HL-60 (cell line): ENCODE data around the gene TXNRD2.

Experiments
- CTCF ChIP-seq: IDR thresholded peaks from one replicate; pipeline ENCODE4 v1.5.1; 2011; ENCODE audit warnings: low read length, control low read depth, inconsistent platforms; ENCODE audit not compliant: insufficient read depth
- GABPA ChIP-seq: IDR thresholded peaks from 2 replicates; pipeline ENCODE4 v1.6.1; 2012; ENCODE audit warnings: low read depth
- POLR2AphosphoS5 ChIP-seq: IDR thresholded peaks from 2 replicates; pipeline ENCODE4 v1.6.1; 2012; ENCODE audit warnings: low read depth
- SPI1 ChIP-seq: IDR thresholded peaks from 2 replicates; pipeline ENCODE4 v1.6.1; 2012; ENCODE audit warnings: low read depth, mild to moderate bottlenecking, borderline replicate concordance
- TF ChIP-seq, protein P1 (sequence below): IDR thresholded peaks from 2 replicates; pipeline ENCODE4 v1.6.1; 2012; ENCODE audit warnings: low read depth; ENCODE audit not compliant: insufficient replicate concordance

GRCh38 chr22:19986410-19987341, 45.1 kb upstream of the TXNRD2 start:
- TF ChIP-seq POLR2AphosphoS5 (no peak), GABPA (no peak), CTCF (no peak), SPI1 (no peak)
- TF ChIP-seq, protein P1, sequence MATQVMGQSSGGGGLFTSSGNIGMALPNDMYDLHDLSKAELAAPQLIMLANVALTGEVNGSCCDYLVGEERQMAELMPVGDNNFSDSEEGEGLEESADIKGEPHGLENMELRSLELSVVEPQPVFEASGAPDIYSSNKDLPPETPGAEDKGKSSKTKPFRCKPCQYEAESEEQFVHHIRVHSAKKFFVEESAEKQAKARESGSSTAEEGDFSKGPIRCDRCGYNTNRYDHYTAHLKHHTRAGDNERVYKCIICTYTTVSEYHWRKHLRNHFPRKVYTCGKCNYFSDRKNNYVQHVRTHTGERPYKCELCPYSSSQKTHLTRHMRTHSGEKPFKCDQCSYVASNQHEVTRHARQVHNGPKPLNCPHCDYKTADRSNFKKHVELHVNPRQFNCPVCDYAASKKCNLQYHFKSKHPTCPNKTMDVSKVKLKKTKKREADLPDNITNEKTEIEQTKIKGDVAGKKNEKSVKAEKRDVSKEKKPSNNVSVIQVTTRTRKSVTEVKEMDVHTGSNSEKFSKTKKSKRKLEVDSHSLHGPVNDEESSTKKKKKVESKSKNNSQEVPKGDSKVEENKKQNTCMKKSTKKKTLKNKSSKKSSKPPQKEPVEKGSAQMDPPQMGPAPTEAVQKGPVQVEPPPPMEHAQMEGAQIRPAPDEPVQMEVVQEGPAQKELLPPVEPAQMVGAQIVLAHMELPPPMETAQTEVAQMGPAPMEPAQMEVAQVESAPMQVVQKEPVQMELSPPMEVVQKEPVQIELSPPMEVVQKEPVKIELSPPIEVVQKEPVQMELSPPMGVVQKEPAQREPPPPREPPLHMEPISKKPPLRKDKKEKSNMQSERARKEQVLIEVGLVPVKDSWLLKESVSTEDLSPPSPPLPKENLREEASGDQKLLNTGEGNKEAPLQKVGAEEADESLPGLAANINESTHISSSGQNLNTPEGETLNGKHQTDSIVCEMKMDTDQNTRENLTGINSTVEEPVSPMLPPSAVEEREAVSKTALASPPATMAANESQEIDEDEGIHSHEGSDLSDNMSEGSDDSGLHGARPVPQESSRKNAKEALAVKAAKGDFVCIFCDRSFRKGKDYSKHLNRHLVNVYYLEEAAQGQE: no peak
